Activated CD8-positive, alpha-beta T cell treated with anti-CD3 and anti-CD28 coated beads for 36 hours (primary cell): ENCODE results near the gene SLC16A5. TPM values are rescaled to one million over a fixed set of nuclear protein-coding genes. Genes with fewer than 3 reads are reported as not detected.

Experiments used
- ATAC-seq: fragments of 200-7000 bp; cut with Tn5 transposase; one replicate; pipeline ENCODE4 v1.10.0; 2021; ENCODE audit warnings: mild to moderate bottlenecking, moderate library complexity
- CTCF ChIA-PET: fragments of 350-600 bp; sonication (Branson Sonifier 250); formaldehyde crosslinking; loops from one replicate; lab custom pipeline; 2021; ENCODE audit warnings: antibody characterized with exemption; lab: Charles Lee
- POLR2A ChIA-PET: fragments of 350-600 bp; sonication (Branson Sonifier 250); formaldehyde crosslinking; loops from one replicate; lab custom pipeline; 2021; ENCODE audit warnings: antibody characterized with exemption; lab: Charles Lee
- DNase-seq: peaks from one replicate; pipeline ENCODE4 v3.0.0-alpha.2; 2020
- H3K27ac Mint-ChIP-seq: one replicate; pipeline ENCODE4 v1.8.0; 2021; ENCODE audit warnings: mild to moderate bottlenecking, mixed read lengths
- H3K27me3 Mint-ChIP-seq: one replicate; pipeline ENCODE4 v1.8.0; 2021; ENCODE audit warnings: mixed read lengths
- H3K36me3 Mint-ChIP-seq: one replicate; pipeline ENCODE4 v1.8.0; 2021; ENCODE audit warnings: low read depth, mixed read lengths
- H3K4me1 Mint-ChIP-seq: one replicate; pipeline ENCODE4 v1.8.0; 2021; ENCODE audit warnings: low read depth, mixed read lengths
- H3K4me3 Mint-ChIP-seq: one replicate; pipeline ENCODE4 v1.8.0; 2021; ENCODE audit warnings: mild to moderate bottlenecking, moderate library complexity, mixed read lengths
- H3K9me3 Mint-ChIP-seq: one replicate; pipeline ENCODE4 v1.8.0; 2021; ENCODE audit warnings: mixed read lengths
- CTCF ChIP-seq: fragments of 200-600 bp; IDR thresholded peaks from one replicate; pipeline ENCODE4 v1.8.0; 2022; ENCODE audit warnings: antibody characterized with exemption, mild to moderate bottlenecking
- intact Hi-C: fragments of 100-400 bp; cut with micrococcal nuclease; formaldehyde crosslinking; loops from one replicate; pipeline ENCODE4 v1.10.0; 2022
- total RNA-seq, 2 experiments: library from RNA; stranded (reverse); gene quantifications; one replicate each; pipeline ENCODE4 v1.2.3, GENCODE V29; 2021

SLC16A5 gene
- total RNA-seq, 2 experiments from 2014 or later: 2.0 to 2.8 TPM

- peaks cover 22% of the 10 kb centered on the region for H3K4me1 Mint-ChIP-seq
- H3K36me3 Mint-ChIP-seq: peaks cover 6% of the 10 kb centered on the region
- ATAC-seq (no peak), DNase-seq (no peak)
- no peak overlapping the region for H3K27ac Mint-ChIP-seq
- no peaks in the 10 kb centered on the region for H3K27me3 Mint-ChIP-seq
- H3K9me3 Mint-ChIP-seq: no peaks in the 10 kb centered on the region
- ChIA-PET CTCF (interaction anchor here (1.0 to 2.7 kb wide), 10 partner anchors 9 to 269 kb away, joined by 3 to 10 read pairs (median 7); partner anchors contain the start of genes ARMC7 and MRPL58), POLR2A (interaction anchor here (0.9 to 1.3 kb wide), 3 partner anchors 27 to 30 kb away, joined by 3 to 4 read pairs (median 3); partner anchors contain the start of gene SLC16A5)
- intact Hi-C loops: no loop called here
- TF ChIP-seq CTCF: no peak
- no peak overlapping the region for H3K4me3 Mint-ChIP-seq
Measured at GRCh38 chr17:75061055-75061438, 26.7 kb upstream of the SLC16A5 start.

- intact Hi-C loops: no loop called here
- TF ChIP-seq CTCF: no peak
- H3K4me3 Mint-ChIP-seq: no peak overlapping the region
- ATAC-seq (no peak), DNase-seq (no peak)
- peaks cover 4% of the 10 kb centered on the region for H3K36me3 Mint-ChIP-seq
- no peaks in the 10 kb centered on the region for H3K9me3 Mint-ChIP-seq
- H3K27ac Mint-ChIP-seq: no peak overlapping the region
- CTCF ChIA-PET: interaction anchor here (1.0 to 2.7 kb wide), 7 partner anchors 8 to 270 kb away, joined by 3 to 8 read pairs (median 7); no protein-coding TSS in a partner anchor
- H3K27me3 Mint-ChIP-seq: no peaks in the 10 kb centered on the region
- POLR2A ChIA-PET: interaction anchor here (1.1 to 1.3 kb wide), 3 partner anchors 26 to 80 kb away, joined by 3 to 4 read pairs (median 3); partner anchors contain the start of gene SLC16A5
- H3K4me1 Mint-ChIP-seq: peaks cover 24% of the 10 kb centered on the region
Measured at GRCh38 chr17:75061618-75062017, 26.1 kb upstream of the SLC16A5 start.

GRCh38 chr17:75063201-75063600 lies 24.6 kb upstream of the SLC16A5 start:
- DNase-seq: no peak
- no peak for ATAC-seq
- no peak for TF ChIP-seq CTCF
- Mint-ChIP-seq H3K4me1 (peaks cover 32% of the 10 kb centered on the region), H3K27ac (no peak overlapping the region), H3K4me3 (no peak overlapping the region), H3K9me3 (no peaks in the 10 kb centered on the region), H3K36me3 (peaks cover 3% of the 10 kb centered on the region), H3K27me3 (no peaks in the 10 kb centered on the region)
- intact Hi-C loops: no loop called here
- POLR2A ChIA-PET: interaction anchor here (1.2 kb wide), 1 partner anchor 15 kb away, joined by 6 read pairs; no protein-coding TSS in a partner anchor
- CTCF ChIA-PET: interaction anchor here (1.5 to 2.0 kb wide), 2 partner anchors 10 to 102 kb away, joined by 4 to 6 read pairs; no protein-coding TSS in a partner anchor

GRCh38 chr17:75063626-75064025 lies 24.1 kb upstream of the SLC16A5 start:
- Mint-ChIP-seq H3K27ac (no peak overlapping the region), H3K36me3 (peaks cover 3% of the 10 kb centered on the region), H3K27me3 (no peaks in the 10 kb centered on the region), H3K4me3 (no peak overlapping the region), H3K9me3 (no peaks in the 10 kb centered on the region), H3K4me1 (peaks cover 32% of the 10 kb centered on the region)
- ATAC-seq: no peak
- TF ChIP-seq CTCF: no peak
- no peak for DNase-seq
- CTCF ChIA-PET: interaction anchor here (2.0 kb wide), 1 partner anchor 102 kb away, joined by 6 read pairs; no protein-coding TSS in a partner anchor
- POLR2A ChIA-PET: interaction anchor here (1.2 kb wide), 1 partner anchor 16 kb away, joined by 6 read pairs; no protein-coding TSS in a partner anchor
- intact Hi-C loops: no loop called here

- intact Hi-C loops: no loop called here
- CTCF ChIA-PET: interaction anchor here (2.0 kb wide), 1 partner anchor 103 kb away, joined by 6 read pairs; no protein-coding TSS in a partner anchor
- Mint-ChIP-seq H3K9me3 (no peaks in the 10 kb centered on the region), H3K27ac (no peak overlapping the region), H3K4me1 (peaks cover 35% of the 10 kb centered on the region), H3K27me3 (no peaks in the 10 kb centered on the region), H3K4me3 (no peak overlapping the region), H3K36me3 (peaks cover 3% of the 10 kb centered on the region)
- no peak for DNase-seq
- TF ChIP-seq CTCF: no peak
- ATAC-seq: no peak
- POLR2A ChIA-PET: no interaction called here
Measured at GRCh38 chr17:75064040-75064439, 23.7 kb upstream of the SLC16A5 start.
